Activated CD4-positive, alpha-beta T cell treated with anti-CD3 and anti-CD28 coated beads, Interleukin-10, Interleukin-2, amounts not matched to agents 100 ng/mL and 50 ng/mL, durations not matched to agents 16 hours and 8 hours (primary cell): ENCODE results near the gene KRTAP2-2.
"Not testable (repeated sequence)": the region's sequence is repeated elsewhere in the genome, so short reads cannot be mapped to it uniquely, and the experiment has no call there.

Experiments used
- DNase-seq: peaks from one replicate; pipeline ENCODE4 v3.0.0-alpha.2; 2020

Gene KRTAP2-2, protein sequence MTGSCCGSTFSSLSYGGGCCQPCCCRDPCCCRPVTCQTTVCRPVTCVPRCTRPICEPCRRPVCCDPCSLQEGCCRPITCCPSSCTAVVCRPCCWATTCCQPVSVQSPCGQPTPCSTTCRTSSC

DNA sequence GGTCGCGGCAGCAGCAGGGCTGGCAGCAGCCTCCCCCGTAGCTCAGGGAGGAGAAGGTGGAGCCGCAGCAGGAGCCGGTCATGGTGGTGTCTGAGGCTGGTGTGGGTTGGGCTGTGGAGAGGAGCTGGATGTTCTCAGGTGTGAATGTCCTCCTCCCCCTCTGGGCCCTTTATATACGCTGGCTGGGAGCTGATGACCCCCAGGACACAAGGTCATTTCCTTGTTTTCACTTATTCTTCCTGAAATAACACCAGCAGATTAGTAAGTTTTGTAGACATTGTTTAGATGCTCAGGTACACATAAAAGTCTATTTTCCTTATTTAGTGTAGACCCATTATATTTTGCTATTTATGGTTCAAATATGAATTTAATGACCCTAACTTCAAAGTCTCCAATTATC is at the start of gene KRTAP2-2:
TSS of gene KRTAP2-2 (minus strand) at position 101 of the 400 bp plus-strand sequence. CDS start at position 82, 19 bp downstream.
- DNase-seq, result not testable (repeated sequence)

- not testable (repeated sequence) for DNase-seq
These were observed 49.5 kb upstream of the KRTAP2-2 start for GRCh38 chr17:41104386-41105038.

DNA sequence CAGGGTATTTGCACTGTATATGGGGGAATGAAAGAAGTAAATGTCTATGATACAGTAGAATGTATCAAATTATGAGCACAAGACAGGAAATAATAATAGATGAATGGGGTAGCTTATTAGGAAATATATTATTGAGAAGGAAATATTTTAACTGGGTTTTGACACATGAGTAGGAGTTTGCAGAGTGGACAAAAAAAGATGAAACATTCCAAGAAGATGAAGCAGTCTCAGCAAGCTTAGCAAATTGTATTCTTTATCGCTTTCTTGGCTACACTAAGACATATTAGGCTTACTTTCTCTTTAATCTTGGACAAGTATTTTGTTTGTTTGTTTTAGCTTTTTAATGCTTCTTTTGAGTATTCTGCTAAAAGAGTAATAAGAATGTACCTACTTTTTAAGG is 48.9 kb upstream of the KRTAP2-2 start:
- no peak for DNase-seq

GRCh38 chr17:41101586-41102259 is 46.7 kb upstream of the KRTAP2-2 start, which contains the start of gene KRTAP4-16:
Gene KRTAP4-16 (minus strand): TSS chr17:41102209. CDS start chr17:41102209, 0 bp downstream.
- no peak for DNase-seq

DNA sequence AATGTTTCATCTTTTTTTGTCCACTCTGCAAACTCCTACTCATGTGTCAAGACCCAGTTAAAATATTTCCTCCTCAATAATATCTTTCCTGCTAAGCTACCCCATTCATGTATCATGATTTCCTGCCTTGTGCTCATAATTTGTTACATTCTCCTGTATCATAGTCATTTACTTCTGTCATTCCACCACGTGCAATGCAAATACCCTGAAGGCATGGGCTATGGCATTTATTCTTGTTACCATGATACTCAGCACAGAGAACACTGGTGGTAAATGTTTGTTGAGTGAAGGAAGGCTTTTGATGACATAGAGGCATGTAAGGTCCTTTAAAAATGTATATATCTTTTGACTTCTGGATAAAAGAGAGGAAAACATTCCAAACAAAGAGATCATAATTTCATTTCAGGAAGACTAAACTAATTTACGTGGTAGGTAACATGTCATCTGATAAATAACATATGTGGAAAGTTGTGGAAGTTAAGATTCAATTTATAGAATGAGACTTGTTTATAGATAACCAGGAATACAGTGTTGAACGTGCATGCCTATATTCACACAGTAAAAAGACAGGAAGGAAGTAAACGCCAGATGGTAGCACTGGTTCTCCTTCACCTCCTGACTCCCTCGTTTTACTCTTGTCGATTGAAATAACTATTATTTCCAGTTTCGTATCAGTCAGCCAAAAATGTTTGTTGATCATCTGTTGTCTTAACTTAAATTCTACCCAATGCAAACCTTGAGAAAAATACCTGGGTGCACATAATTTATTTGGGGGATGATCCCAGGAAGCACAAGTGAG is 44.9 kb upstream of the KRTAP2-2 start:
- not testable (repeated sequence) for DNase-seq

DNA sequence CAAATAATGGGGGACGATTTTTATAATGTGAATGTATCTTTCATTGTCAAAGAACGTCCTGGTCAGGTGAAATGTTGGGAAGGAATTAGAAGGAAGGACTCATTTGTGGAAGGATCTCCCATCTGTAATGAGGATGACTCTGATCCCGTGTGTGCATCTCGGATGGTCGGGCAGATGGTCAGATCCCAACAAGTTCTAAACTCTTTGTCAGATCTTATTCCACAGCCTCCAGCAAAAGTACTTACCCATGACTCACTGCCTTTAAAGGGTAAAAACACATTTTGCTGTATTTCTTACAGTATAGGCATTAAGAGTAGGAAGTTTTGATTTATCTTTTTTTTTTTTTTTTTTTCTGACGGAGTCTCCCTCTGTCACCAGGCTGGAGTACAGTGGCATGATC is 43.5 kb upstream of the KRTAP2-2 start:
- no peak for DNase-seq

- no peak for DNase-seq
These were observed 43.0 kb upstream of the KRTAP2-2 start, which contains the start of gene KRTAP4-8 for GRCh38 chr17:41098042-41098441. Gene KRTAP4-8 (minus strand): TSS chr17:41098142. CDS start chr17:41098084, 58 bp downstream.

- DNase-seq, result no peak
These were observed 41.0 kb upstream of the KRTAP2-2 start for GRCh38 chr17:41096055-41096454.

- DNase-seq, result not testable (repeated sequence)
These were observed 33.8 kb upstream of the KRTAP2-2 start for GRCh38 chr17:41088760-41089352.

GRCh38 chr17:41084100-41084856 is 29.2 kb upstream of the KRTAP2-2 start, which contains the start of gene KRTAP4-7:
Gene KRTAP4-7 (plus strand): TSS chr17:41084150. CDS start chr17:41084207, 57 bp downstream.
- not testable (repeated sequence) for DNase-seq

DNA sequence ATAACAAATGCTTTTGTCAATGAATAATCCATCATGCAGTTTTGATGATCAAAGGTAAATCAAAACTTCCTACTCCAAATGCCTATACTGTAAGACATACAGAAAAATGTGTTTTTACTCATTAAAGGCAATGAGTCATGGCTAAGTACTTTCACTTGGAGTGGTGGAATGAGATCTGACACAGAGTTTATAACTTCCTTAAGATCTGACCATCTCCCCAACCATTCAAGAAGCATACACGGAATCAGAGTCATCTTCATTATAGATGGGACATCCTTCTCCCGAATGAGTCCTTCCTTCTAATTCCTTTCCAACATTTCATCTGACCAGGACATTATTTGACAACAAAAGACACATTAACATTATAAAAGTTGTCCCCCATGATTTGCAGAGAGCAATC is 28.4 kb upstream of the KRTAP2-2 start:
- not testable (repeated sequence) for DNase-seq

DNA sequence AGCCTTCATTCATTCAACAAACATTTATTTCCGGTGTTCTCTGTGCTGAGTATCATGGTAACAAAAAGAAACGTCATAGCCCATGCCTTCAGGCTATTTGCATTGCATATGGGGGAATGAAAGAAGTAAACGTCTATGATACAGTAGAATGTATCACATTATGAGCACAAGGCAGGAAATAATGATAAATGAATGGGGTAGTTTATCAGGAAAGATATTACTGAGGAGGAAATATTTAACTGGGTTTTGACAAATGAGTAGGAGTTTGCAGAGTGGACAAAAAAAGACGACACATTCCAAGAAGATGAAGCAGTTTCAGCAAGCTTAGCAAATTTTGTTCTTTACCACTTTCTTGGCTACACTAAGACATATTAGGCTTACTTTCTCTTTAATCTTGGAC is 27.6 kb upstream of the KRTAP2-2 start:
- DNase-seq, result no peak

DNA sequence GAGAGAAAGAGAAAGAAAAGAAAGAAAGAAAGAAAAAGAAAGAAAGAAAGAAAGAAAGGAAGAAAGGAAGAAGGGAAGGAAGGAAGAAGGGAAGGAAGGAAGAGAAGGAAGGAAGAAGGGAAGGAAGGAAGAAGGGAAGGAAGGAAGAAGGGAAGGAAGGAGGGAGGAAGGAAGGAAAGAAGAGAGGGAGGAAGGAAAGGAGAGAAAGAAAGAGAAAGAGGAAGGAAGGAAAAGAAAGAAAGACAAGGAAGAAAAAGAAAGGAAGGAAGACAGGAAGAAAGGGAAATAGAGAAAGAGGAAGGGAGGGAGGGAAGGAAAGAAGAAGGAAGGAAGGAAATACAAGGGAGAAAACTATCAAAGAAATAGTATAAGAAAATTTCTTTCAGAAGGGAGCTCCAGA is 21.8 kb upstream of the KRTAP2-2 start:
- no peak for DNase-seq

- no peak for DNase-seq
These were observed 18.6 kb upstream of the KRTAP2-2 start for GRCh38 chr17:41073676-41074075.

DNA sequence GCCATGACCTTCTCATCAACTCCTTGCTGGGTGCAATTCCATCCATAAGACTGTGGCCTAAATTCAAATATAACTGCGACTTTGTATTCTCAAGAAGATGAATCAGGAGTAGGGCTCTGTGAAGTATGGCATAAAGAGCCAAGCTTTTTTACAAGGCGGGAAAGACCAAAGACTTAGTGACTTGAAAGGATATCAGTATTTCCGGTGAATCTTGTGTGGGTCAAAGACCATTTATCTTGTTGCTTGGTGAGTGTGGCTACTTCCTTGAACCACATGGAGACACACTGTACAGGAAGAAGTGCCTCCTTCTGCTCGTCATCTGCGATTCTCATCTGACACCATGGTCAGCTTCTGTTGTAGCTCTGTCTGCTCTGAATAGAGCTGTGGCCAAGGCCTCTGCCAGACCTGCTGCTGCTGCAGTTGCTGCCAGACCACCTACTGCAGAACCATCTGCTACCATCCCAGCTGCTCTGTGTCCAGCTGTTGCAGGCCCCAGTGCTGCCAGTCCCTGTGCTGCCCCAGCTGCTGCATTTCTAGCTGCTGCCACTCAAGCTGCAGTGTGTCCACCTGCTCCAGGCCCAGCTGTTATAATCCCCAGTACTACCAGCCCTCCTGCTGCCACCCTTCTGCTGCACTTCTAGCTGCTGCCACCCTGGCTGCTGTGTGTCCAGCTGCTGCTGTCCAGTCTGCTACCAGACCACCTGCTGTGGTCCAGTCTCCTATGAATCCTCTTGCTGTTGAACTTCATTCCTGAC is 16.8 kb upstream of the KRTAP2-2 start:
- no peak for DNase-seq

DNA sequence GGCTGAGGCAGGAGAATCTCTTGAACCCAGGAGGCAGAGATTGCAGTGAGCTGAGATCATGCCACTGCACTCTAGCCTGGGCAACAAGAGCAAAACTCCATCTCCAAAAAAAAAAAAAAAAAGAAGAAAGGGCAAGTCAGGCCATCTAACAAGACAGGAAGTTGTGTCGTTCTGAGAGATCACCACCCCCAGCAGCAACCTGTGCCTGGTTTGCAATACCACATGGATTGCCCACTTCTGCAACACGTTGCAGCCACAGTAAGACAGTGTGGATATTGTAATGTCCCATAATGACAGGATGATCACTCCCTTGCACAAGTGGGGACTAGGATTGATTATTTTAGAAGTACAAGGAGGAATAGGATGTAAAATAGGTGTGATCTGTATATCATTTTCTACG is 14.0 kb upstream of the KRTAP2-2 start:
- DNase-seq, result no peak

GRCh38 chr17:41067281-41067680 is 12.3 kb upstream of the KRTAP2-2 start:
- DNase-seq, result no peak

- peak; percentile 5 for DNase-seq
These were observed 11.0 kb upstream of the KRTAP2-2 start, which contains the start of gene KRTAP2-4 for GRCh38 chr17:41065829-41066624. Gene KRTAP2-4 (minus strand): TSS chr17:41065879. CDS start chr17:41065845, 34 bp downstream.

DNA sequence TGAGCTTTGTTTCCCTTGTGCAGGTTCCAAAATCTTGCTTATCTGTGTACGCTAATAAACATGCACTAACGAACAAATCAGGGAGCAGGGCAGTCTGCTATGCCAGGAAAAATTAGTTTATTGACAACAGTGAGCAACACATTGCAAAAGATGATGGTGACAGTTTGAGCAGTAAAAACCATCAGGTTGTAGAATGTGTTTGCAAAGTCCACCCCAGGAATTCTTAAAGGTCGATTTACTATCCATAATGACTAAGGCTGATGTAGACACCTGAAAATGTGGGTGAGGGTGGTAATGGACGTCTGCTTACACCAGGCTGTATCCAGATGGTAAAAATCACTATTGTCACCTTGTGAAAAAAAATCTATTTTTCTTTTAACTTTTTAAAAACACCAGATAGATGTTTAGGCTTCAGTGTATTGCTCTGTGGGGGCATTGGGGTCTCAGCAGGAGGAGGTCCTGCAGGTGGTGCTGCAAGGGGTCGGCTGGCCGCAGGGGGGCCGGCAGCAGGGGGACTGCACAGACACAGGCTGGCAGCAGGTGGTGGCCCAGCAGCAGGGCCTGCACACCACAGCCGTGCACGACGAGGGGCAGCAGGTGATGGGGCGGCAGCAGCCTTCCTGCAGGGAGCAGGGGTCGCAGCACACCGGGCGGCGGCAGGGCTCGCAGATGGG is 10.1 kb upstream of the KRTAP2-2 start:
- not testable (repeated sequence) for DNase-seq
